HFFc6 (cell line): ENCODE data around the gene NBAS. TPM values are rescaled to one million over a fixed set of nuclear protein-coding genes. Genes with fewer than 3 reads are reported as not detected.

Experiments
- DNase-seq: peaks from one replicate; pipeline ENCODE4 v3.0.0-alpha.2; 2018
- H3K27ac Mint-ChIP-seq: 2 replicates; pipeline ENCODE4 v1.8.0; 2020; ENCODE audit warnings: mild to moderate bottlenecking, mixed read lengths
- H3K27me3 Mint-ChIP-seq: 2 replicates; pipeline ENCODE4 v1.8.0; 2021; ENCODE audit warnings: mild to moderate bottlenecking, moderate library complexity, mixed read lengths; ENCODE audit not compliant: insufficient read depth
- H3K36me3 Mint-ChIP-seq: 2 replicates; pipeline ENCODE4 v1.8.0; 2021; ENCODE audit warnings: low read depth, mixed read lengths
- H3K4me1 Mint-ChIP-seq: 2 replicates; pipeline ENCODE4 v1.8.0; 2020; ENCODE audit warnings: low read depth, mixed read lengths
- H3K4me3 Mint-ChIP-seq: 2 replicates; pipeline ENCODE4 v1.8.0; 2020; ENCODE audit warnings: mild to moderate bottlenecking, moderate library complexity, mixed read lengths
- H3K9me3 Mint-ChIP-seq: 2 replicates; pipeline ENCODE4 v1.8.0; 2020; ENCODE audit warnings: mild to moderate bottlenecking, mixed read lengths
- CTCF ChIP-seq: fragments of 200-600 bp; sonication (generic); IDR thresholded peaks from 2 replicates; pipeline ENCODE4 v1.5.0; 2021; ENCODE audit warnings: antibody characterized with exemption, mild to moderate bottlenecking
- total RNA-seq, 6 experiments: library from RNA; stranded (reverse); fragmentation: NEBNext Ultra II Directional; extraction: Animal tissue kit (Norgen Biotek cat#: 25700); gene quantifications; 2 replicates in 1 of 6; 3 replicates in 5 of 6; pipeline ENCODE4 v1.2.3, GENCODE V29; 2021

NBAS gene
- total RNA-seq, 6 experiments from 2014 or later = 43.5 to 54.0 (median 52.2) TPM

GRCh38 chr2:15584767-15585469, 23.8 kb upstream of the NBAS start:
- H3K27ac Mint-ChIP-seq = no peak overlapping the region
- no peak for TF ChIP-seq CTCF
- H3K27me3 Mint-ChIP-seq = no peaks in the 10 kb centered on the region; the same call in 1 of the 2 replicates
- peaks cover 6% of the 10 kb centered on the region; the same call in 1 of the 2 replicates for H3K4me1 Mint-ChIP-seq
- DNase-seq = peak; percentile 4
- H3K9me3 Mint-ChIP-seq = no peaks in the 10 kb centered on the region
- H3K4me3 Mint-ChIP-seq = no peak overlapping the region
- H3K36me3 Mint-ChIP-seq = no peaks in the 10 kb centered on the region

GRCh38 chr2:15584316-15584715, 23.2 kb upstream of the NBAS start:
- Mint-ChIP-seq H3K27me3 (no peaks in the 10 kb centered on the region; the same call in 1 of the 2 replicates), H3K4me1 (peaks cover 12% of the 10 kb centered on the region), H3K9me3 (no peaks in the 10 kb centered on the region), H3K4me3 (no peak overlapping the region), H3K36me3 (no peaks in the 10 kb centered on the region), H3K27ac (no peak overlapping the region)
- no peak for DNase-seq
- no peak for TF ChIP-seq CTCF

- Mint-ChIP-seq H3K9me3 (no peaks in the 10 kb centered on the region), H3K4me1 (peaks cover 17% of the 10 kb centered on the region), H3K36me3 (no peaks in the 10 kb centered on the region), H3K27ac (no peak overlapping the region), H3K27me3 (no peaks in the 10 kb centered on the region; the same call in 1 of the 2 replicates), H3K4me3 (no peak overlapping the region)
- DNase-seq = no peak
- no peak for TF ChIP-seq CTCF
These were observed 22.7 kb upstream of the NBAS start for GRCh38 chr2:15583826-15584225.

- no peaks in the 10 kb centered on the region for H3K9me3 Mint-ChIP-seq
- no peak overlapping the region for H3K27ac Mint-ChIP-seq
- H3K4me1 Mint-ChIP-seq = peaks cover 18% of the 10 kb centered on the region
- H3K36me3 Mint-ChIP-seq = no peaks in the 10 kb centered on the region
- no peaks in the 10 kb centered on the region; the same call in 1 of the 2 replicates for H3K27me3 Mint-ChIP-seq
- peak overlapping the region; percentile 20; the same call in 1 of the 2 replicates for H3K4me3 Mint-ChIP-seq
- DNase-seq = no peak
- no peak for TF ChIP-seq CTCF
These were observed 21.7 kb upstream of the NBAS start for GRCh38 chr2:15582710-15583357.

- Mint-ChIP-seq H3K27me3 (peaks cover 2% of the 10 kb centered on the region), H3K4me1 (peaks cover 18% of the 10 kb centered on the region), H3K36me3 (no peaks in the 10 kb centered on the region), H3K4me3 (no peak overlapping the region), H3K9me3 (no peaks in the 10 kb centered on the region), H3K27ac (no peak overlapping the region)
- no peak for TF ChIP-seq CTCF
- no peak for DNase-seq
These were observed 19.3 kb upstream of the NBAS start for GRCh38 chr2:15580451-15580850.
